Psoas muscle (tissue), 8 donors: ENCODE data around the gene CWC22. TPM values are rescaled to one million over a fixed set of nuclear protein-coding genes. Genes with fewer than 3 reads are reported as not detected.
A peak's percentile ranks its signal among the peaks of the same experiment; 100 is the strongest.
"Not testable (repeated sequence)": the region's sequence is repeated elsewhere in the genome, so short reads cannot be mapped to it uniquely, and the experiment has no call there.

Experiments
- ATAC-seq, 4 donors: fragments of 200-7000 bp; cut with Tn5 transposase; one replicate each; pipeline ENCODE4 v1.9.1; 2020; ENCODE audit warnings: moderate library complexity in 3 of 4, mild to moderate bottlenecking in 2 of 4
- DNase-seq, 2 donors: peaks; one replicate each; pipeline ENCODE4 v3.0.0-alpha.2; 2020
- H3K27ac ChIP-seq: fragments of 200-600 bp; one replicate; pipeline ENCODE4 v1.8.0; 2022
- H3K27me3 ChIP-seq, 3 donors: fragments of 200-600 bp in 1 of 3; one replicate each; pipeline versions ENCODE4 v1.6.1 to v1.8.0; 2013 to 2022; ENCODE audit warnings: low read length in 2 of 3, mild to moderate bottlenecking in 2 of 3, moderate library complexity in 1 of 3; ENCODE audit not compliant: insufficient read depth in 3 of 3
- H3K36me3 ChIP-seq, 2 donors: fragments of 200-600 bp in 1 of 2; one replicate each; pipeline versions ENCODE4 v1.6.1 to v1.8.0; 2013 to 2022; ENCODE audit warnings: low read depth in 1 of 2, mild to moderate bottlenecking in 1 of 2, moderate library complexity in 1 of 2; ENCODE audit not compliant: insufficient read depth in 1 of 2
- H3K4me1 ChIP-seq: fragments of 200-600 bp; one replicate; pipeline ENCODE4 v1.8.0; 2022
- H3K4me3 ChIP-seq: fragments of 200-600 bp; one replicate; pipeline ENCODE4 v1.8.0; 2022; ENCODE audit warnings: mild to moderate bottlenecking
- H3K9me3 ChIP-seq: fragments of 200-600 bp; one replicate; pipeline ENCODE4 v1.8.0; 2022
- WGBS, 3 donors: extraction: QIAGEN DNeasy Blood & Tissue Kit; methylation state at CpG; one replicate each; pipeline versions ENCODE4 v1.1.6 to v1.1.7; 2013; 5-methylcytosine and 5-hydroxymethylcytosine counted together
- intact Hi-C, 2 donors: fragments of 100-400 bp; cut with DNase I; formaldehyde crosslinking; loops; one replicate each; pipeline versions ENCODE4 v1.11.0 to v1.14.2; 2022
- polyA plus RNA-seq, 3 donors: library from polyadenylated mRNA; stranded (reverse); fragments of 200-250 nt; gene quantifications; one replicate each; pipeline ENCODE4 v1.2.3, GENCODE V29; 2013
- total RNA-seq, 4 donors: library from RNA; stranded (reverse); fragmentation: NEBNext Ultra II Directional in 2 of 4; extraction: Animal tissue kit (Norgen Biotek cat#: 25700) in 2 of 4; gene quantifications; one replicate each; pipeline versions ENCODE4 v1.2.1 to v1.2.4, GENCODE V29; 2021 to 2023
- TF ChIP-seq, protein P1 (sequence below): fragments of 200-600 bp; IDR thresholded peaks from one replicate; pipeline ENCODE4 v1.8.0; 2022; ENCODE audit warnings: antibody characterized with exemption
- donor health status: healthy with polysubstance abuse.
- donor health status: DM: no; HTN: no; CAD: no; lungs with moderate emphysema.
- donor health status: Bipolar disorder and iron deficiency.
- donor health status: healthy.
- donor health status: DM: yes; HTN: yes; CAD: no.
- donor health status: DM: no; HTN: no; CAD: no.
- donor health status: DM: no; HTN: no; CAD: no.
- donor health status: DM: yes; HTN: yes; CAD: no.

CWC22 gene
- total and polyA plus RNA-seq, 7 donors: 10.2 to 21.7 (median 17.2) TPM

DNA sequence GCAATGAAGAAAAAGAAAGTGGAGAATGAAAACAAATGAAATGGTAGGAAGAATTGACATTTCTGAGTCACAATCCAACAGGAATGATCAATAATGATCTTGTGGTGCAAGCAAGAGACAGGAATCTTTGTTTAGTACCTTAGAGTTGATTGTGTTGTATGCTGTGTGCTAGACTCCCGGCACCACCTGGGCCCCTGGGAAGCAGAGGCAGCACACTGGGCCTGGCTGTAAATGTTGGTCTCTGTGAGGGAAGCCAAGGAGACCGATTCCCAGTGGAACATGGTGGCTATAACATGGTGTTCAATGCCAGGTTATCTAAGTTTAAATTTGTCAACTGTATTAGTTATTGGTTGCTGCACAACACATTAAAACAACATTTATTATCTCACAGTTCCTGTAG is 9.8 kb upstream of the CWC22 start:
- peaks cover 0 to 8% (median 4%) of the 10 kb centered on the region in 3 donors for H3K27me3 ChIP-seq
- no peak overlapping the region for H3K27ac ChIP-seq
- intact Hi-C loops: no loop called here
- TF ChIP-seq, protein P1, sequence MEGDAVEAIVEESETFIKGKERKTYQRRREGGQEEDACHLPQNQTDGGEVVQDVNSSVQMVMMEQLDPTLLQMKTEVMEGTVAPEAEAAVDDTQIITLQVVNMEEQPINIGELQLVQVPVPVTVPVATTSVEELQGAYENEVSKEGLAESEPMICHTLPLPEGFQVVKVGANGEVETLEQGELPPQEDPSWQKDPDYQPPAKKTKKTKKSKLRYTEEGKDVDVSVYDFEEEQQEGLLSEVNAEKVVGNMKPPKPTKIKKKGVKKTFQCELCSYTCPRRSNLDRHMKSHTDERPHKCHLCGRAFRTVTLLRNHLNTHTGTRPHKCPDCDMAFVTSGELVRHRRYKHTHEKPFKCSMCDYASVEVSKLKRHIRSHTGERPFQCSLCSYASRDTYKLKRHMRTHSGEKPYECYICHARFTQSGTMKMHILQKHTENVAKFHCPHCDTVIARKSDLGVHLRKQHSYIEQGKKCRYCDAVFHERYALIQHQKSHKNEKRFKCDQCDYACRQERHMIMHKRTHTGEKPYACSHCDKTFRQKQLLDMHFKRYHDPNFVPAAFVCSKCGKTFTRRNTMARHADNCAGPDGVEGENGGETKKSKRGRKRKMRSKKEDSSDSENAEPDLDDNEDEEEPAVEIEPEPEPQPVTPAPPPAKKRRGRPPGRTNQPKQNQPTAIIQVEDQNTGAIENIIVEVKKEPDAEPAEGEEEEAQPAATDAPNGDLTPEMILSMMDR: no peak
- H3K9me3 ChIP-seq: no peaks in the 10 kb centered on the region
- H3K4me3 ChIP-seq: no peak overlapping the region
- H3K36me3 ChIP-seq: no peaks in the 10 kb centered on the region
- no peak for DNase-seq
- no peaks in the 10 kb centered on the region for H3K4me1 ChIP-seq
- no peak for ATAC-seq
- WGBS, 3 donors: 83 to 91% (median 84%) methylated on average over 2 of the region's 2 CpGs

DNA sequence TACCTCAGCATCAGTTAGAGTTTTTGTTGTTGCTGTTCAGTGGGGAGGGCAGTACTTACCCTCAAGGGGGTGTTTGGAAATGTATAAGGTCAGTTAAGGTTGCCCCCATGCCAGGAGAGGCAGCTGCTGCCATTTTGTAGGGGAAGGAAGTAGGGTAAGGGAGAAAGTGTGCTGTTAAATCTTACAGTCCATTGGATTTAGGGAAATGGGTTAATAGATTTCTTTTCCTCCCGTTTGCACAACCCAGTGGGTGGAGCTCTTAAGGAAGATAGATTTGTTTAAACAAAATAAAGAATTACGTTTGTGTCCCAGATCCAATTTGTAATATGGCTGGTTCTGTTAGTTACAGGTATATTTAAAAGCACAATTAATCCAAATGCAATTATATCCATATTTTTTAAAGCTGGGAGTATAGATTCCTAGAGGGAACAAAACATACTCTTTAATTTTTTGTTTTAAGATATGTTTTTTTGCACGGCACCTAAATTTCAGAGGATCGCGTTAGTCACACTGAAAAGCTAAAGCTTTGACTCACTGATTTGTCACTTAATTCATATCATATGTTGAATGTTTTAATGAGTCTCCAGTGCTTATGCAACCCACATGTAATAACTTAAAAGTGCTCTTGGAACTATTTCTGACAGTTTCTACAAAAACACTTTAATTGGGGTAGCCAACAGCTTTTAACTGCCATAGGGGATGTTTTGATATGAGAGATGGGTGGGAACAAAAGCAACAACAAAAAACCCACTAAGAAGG is 9.0 kb upstream of the CWC22 start:
- H3K4me3 ChIP-seq: no peak overlapping the region
- no peaks in the 10 kb centered on the region for H3K4me1 ChIP-seq
- TF ChIP-seq, protein P1: no peak
- peaks cover 0 to 8% (median 4%) of the 10 kb centered on the region in 3 donors for H3K27me3 ChIP-seq
- no peaks in the 10 kb centered on the region for H3K9me3 ChIP-seq
- no peak for DNase-seq
- intact Hi-C loops: no loop called here
- H3K36me3 ChIP-seq: no peaks in the 10 kb centered on the region
- 52 to 60% (median 54%) methylated on average over 5 of the region's 5 CpGs for WGBS, 3 donors
- H3K27ac ChIP-seq: no peak overlapping the region
- no peak for ATAC-seq

DNA sequence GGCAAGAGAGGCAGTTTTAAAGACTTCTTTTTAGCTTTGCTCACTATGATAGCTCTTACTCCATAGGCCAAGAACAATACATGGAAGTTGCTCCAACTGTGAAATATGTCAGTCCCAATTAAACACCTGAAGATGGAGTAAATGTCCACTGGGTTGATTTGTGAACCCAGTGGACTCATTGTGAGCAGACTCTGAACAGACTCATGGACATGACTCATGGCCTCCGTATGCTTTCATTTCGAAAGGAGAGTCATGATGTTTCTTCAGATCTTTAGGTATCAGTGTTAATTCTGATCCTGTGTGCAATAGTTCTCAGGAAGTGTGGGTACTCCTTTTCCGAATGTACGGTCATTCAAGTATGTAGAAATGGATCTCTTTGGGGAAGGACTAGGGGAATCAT is 5.4 kb upstream of the CWC22 start:
- intact Hi-C loops: no loop called here
- 90 to 94% (median 90%) methylated on average over 4 of the region's 4 CpGs for WGBS, 3 donors
- ATAC-seq: no peak
- Histone ChIP-seq H3K36me3 (no peaks in the 10 kb centered on the region), H3K27me3 (no peaks in the 10 kb centered on the region), H3K4me3 (no peak overlapping the region), H3K4me1 (no peaks in the 10 kb centered on the region), H3K27ac (no peak overlapping the region), H3K9me3 (no peaks in the 10 kb centered on the region)
- TF ChIP-seq, protein P1: no peak
- DNase-seq: no peak

DNA sequence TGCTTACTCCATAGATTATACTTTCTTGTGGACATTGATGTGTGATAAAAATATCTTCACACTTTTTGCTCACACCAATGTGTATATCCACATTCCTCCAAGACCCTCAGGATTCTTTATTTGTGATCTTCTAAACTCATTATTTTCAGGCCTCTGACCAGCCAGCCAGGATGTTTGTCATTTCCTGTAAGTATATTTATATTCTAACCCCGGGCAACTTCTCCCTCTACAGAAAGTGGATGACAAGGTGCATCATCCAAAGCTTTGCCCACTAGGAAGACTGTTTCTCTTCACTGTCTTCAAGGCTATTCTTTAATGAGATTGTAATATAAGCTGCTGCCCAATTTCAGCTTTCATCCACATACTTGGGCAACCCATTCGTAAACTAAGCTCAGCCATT is 3.6 kb upstream of the CWC22 start:
- intact Hi-C loops: no loop called here
- H3K9me3 ChIP-seq: no peaks in the 10 kb centered on the region
- no peak overlapping the region for H3K4me3 ChIP-seq
- no peak overlapping the region for H3K27ac ChIP-seq
- no peaks in the 10 kb centered on the region for H3K27me3 ChIP-seq
- no peak for ATAC-seq
- no peak for DNase-seq
- no peaks in the 10 kb centered on the region for H3K36me3 ChIP-seq
- peaks cover 5% of the 10 kb centered on the region for H3K4me1 ChIP-seq
- 71 to 72% (median 72%) methylated on average over 2 of the region's 2 CpGs for WGBS, 3 donors
- TF ChIP-seq, protein P1: no peak

DNA sequence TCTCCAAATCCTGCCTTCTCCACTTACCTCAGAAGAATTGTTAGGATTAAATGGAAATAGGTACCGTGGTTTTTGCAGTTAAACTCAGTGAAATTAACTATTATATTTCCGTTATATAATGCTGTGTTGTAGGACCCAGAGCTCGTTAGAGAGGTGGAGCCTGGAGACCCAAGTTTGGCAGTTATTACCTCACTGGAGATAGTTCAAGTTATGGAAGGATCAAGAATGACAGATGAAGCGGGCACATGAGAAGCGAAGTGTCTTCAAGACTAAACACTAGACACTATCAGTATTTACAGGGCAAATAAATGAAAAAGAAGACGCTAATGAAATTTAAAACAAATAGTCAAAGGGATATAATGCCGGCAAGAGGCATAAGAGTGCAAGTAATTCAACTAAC is 866 bp downstream of the CWC22 start:
- intact Hi-C loops: no loop called here
- no peak for ATAC-seq
- no peak for DNase-seq
- no peaks in the 10 kb centered on the region for H3K9me3 ChIP-seq
- WGBS, 3 donors: 5 to 7% (median 6%) methylated on average over 7 of the region's 7 CpGs
- TF ChIP-seq, protein P1: no peak
- no peaks in the 10 kb centered on the region for H3K27me3 ChIP-seq
- peaks cover 20% of the 10 kb centered on the region for H3K4me1 ChIP-seq
- peak overlapping the region; percentile 98 for H3K27ac ChIP-seq
- H3K36me3 ChIP-seq: no peaks in the 10 kb centered on the region
- peak overlapping the region; percentile 87 for H3K4me3 ChIP-seq

DNA sequence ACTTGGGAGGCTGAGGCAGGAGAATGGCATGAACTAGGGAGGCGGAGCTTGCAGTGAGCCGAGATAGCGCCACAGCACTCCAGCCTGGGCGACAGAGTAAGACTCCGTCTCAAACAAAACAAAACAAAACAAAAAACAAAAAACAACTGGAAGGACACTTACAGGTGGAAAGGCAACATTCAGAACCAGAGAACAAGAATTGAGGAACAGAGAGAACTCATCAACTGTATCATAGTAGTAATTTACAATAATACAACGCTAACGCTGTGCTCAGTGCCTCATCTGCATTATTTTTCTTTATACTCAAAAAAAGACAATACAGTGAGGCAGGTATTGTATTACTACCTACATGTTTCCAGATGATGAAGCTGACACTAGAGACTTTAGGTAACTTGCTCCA is 1.6 kb downstream of the CWC22 start:
- H3K36me3 ChIP-seq, H3K27me3 ChIP-seq, DNase-seq, intact Hi-C loops, ATAC-seq, H3K27ac ChIP-seq, H3K9me3 ChIP-seq: not testable (repeated sequence)
- WGBS, 3 donors: 95 to 97% (median 96%) methylated on average over 7 of the region's 7 CpGs
- H3K4me3 ChIP-seq: peak overlapping the region; percentile 87
- peaks cover 26% of the 10 kb centered on the region for H3K4me1 ChIP-seq
